ENCODE results near the gene MYO3B. TPM values are rescaled to one million over a fixed set of nuclear protein-coding genes. Genes with fewer than 3 reads are reported as not detected.
A peak's percentile ranks its signal among the peaks of the same experiment; 100 is the strongest.
"Not testable (repeated sequence)": the region's sequence is repeated elsewhere in the genome, so short reads cannot be mapped to it uniquely, and the experiment has no call there.

MYO3B gene
- total RNA-seq, 2 experiments from 2014 or later, result 0.04 to 0.08 TPM

DNA sequence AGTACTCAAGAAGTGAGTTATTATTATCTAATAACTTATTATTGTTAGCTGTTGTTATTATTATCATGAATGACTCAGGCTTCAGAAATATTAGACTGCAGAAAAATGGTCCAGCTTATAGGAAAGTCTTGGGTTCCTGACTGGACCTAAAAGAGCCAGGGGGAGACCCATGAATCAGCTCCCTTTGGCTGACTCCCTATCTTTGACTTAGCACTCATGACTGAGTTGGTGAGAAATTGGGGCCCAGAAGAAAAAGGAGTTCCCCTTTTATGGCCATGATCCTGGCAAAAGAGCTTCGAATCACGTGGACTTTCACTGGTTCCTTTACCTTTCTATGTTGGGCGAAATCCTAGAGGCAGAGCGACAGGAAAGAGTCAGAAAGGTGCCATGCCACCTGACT is 145.8 kb downstream of the MYO3B start:
- Mint-ChIP-seq H3K4me3 (no peak overlapping the region), H3K9me3 (peaks cover 10% of the 10 kb centered on the region), H3K4me1 (no peaks in the 10 kb centered on the region), H3K27me3 (peaks cover 15% of the 10 kb centered on the region), H3K27ac (no peak overlapping the region), H3K36me3 (no peaks in the 10 kb centered on the region)
- DNase-seq, result no peak

DNA sequence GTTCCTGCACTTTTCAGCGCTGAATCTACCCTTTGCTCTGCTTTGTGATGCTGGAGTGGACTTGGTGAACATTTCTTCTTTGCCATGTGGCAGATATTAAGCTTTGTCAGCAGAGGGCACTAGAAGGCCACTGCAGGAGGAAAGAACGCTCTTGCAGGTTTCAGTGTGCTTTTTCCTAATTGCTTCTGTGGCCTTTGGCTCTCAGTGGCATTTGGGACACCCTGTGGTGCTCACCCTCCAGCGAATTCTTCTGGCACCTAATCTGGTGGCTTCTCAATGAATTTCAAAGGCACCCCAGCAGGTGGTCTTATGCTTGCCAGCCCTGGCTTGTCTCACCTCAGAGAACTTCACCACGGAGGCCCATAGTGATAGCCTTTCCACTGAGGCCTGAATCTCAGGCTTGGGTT is 146.7 kb downstream of the MYO3B start:
- Mint-ChIP-seq H3K27ac (no peak overlapping the region), H3K4me3 (no peak overlapping the region)

DNA sequence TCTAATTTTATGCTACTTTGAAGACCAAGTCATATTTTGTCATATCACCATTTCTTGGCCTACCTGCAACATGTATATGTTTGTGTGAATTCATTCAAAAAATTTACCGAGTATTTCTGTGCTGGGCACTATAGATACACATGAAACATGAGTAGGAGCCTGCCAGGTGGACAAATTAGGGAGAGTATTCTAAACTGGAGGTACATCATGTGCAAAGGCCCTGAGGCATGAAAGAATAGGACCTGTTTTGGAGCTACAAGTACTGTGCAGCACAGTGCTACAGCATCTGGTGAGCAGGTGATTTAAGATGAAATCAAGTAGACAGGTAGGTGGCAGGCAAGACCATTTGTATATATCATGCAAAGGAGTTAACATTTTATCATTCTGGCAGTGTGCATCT is 152.9 kb downstream of the MYO3B start:
- Mint-ChIP-seq H3K36me3 (no peaks in the 10 kb centered on the region), H3K27me3 (peaks cover 5% of the 10 kb centered on the region), H3K4me3 (no peak overlapping the region), H3K27ac (no peak overlapping the region), H3K9me3 (no peaks in the 10 kb centered on the region), H3K4me1 (no peaks in the 10 kb centered on the region)
- no peak for DNase-seq

More for the DNA sequence above, 146.7 kb downstream of the MYO3B start:
- H3K4me1 Mint-ChIP-seq, result no peaks in the 10 kb centered on the region
- peak; percentile 37 for DNase-seq
- H3K36me3 Mint-ChIP-seq, result no peaks in the 10 kb centered on the region
- H3K9me3 Mint-ChIP-seq, result peaks cover 4% of the 10 kb centered on the region
- H3K27me3 Mint-ChIP-seq, result peaks cover 14% of the 10 kb centered on the region

DNA sequence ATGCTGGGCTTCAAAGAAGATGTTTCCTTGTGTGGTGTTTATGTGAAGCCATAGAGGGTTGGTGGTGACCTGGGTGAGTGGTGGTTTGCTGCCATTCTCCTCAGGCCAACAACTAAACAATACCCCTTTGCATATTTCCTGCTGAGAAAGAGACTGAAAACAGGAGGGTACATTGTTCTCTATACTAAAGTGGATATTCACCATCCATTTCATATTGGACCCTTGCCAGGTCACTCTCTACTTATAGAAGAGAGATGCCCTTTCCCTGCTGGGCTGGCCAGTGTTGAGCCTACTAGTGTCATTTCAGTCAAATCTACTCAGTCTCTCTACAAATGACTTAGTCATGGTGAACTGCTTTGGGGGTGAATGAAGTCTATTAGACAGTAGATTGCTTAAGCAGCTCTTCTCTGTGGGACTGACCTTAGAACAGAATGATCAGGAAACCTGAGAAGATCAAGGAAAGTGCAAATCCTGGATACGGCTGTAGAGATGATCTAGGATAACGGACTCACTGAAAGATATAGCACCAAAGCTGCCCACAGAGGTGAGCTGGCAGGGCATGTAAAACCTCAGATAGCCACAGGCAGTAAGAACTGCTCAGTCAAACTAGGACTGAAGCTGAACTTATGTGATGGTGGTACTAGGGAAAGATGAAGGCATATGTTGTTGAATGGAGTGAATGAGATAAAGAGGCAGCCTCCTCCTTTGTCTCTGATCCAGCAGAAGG is 154.9 kb downstream of the MYO3B start:
- Mint-ChIP-seq H3K27ac (no peak overlapping the region), H3K27me3 (peaks cover 5% of the 10 kb centered on the region), H3K36me3 (no peaks in the 10 kb centered on the region), H3K4me3 (no peak overlapping the region), H3K9me3 (no peaks in the 10 kb centered on the region), H3K4me1 (no peaks in the 10 kb centered on the region)
- DNase-seq, result no peak

DNA sequence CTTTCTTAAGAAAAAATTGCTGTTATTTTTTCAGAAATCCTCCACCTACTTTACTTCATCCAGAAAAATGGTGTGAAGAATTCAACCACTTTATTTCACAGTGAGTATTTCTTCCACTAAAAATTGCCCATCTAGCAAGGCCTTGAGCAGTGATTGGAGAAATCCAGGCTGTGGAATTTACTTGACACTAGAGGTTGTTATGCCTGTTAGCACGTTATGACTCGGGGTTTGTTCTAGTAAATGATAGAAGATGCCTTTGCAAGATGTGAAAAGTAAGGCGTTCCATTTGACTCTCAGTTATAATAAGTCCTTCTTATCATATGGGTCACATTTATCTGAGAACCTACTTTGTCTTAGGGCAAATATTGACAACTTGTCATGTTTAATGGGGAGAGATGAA is 157.4 kb downstream of the MYO3B start:
- no peak overlapping the region for H3K4me3 Mint-ChIP-seq
- no peaks in the 10 kb centered on the region for H3K36me3 Mint-ChIP-seq
- no peak overlapping the region for H3K27ac Mint-ChIP-seq
- peaks cover 5% of the 10 kb centered on the region for H3K27me3 Mint-ChIP-seq
- DNase-seq, result no peak
- peaks cover 2% of the 10 kb centered on the region for H3K4me1 Mint-ChIP-seq
- H3K9me3 Mint-ChIP-seq, result no peaks in the 10 kb centered on the region

DNA sequence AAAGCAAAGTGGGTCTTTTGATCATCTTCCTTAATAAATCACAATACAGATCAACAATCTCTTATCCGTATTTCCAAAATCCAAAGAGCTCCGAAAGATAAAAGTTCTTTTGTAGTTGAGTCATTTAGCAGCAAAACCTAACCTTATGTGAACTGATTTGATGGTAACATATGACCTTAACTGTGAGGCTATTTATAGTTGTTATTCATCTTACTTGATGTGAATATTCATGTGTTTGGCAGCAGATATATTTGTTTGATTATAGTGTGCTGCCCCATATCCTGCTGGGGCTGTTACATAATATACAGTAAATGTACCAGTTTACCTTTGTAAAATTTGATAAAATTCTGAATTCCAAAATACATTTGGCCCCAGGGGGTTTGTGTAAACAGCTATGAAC is 158.5 kb downstream of the MYO3B start:
- Mint-ChIP-seq H3K9me3 (no peaks in the 10 kb centered on the region), H3K27ac (no peak overlapping the region), H3K4me1 (peaks cover 9% of the 10 kb centered on the region), H3K36me3 (no peaks in the 10 kb centered on the region), H3K27me3 (peaks cover 5% of the 10 kb centered on the region), H3K4me3 (no peak overlapping the region)
- DNase-seq, result no peak

DNA sequence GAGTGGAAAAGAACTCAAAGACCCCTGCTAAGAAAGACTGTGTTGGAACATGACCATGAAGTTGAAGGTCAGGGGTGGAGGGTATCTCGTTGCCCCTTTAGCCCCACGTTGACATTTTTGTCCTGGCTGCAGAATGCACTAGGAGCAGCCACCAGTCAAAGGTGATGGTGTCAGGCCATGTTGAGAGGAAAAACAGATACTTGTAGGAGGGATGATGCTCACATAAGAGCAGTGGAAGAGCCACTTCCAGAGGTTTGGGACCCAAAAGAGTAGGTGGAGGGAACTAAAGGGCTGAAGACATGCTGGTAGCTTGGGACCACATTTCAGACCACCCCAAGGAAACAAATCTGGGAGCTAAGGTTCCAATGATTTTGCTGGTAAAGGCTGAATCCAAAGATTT is 159.0 kb downstream of the MYO3B start:
- H3K27ac Mint-ChIP-seq, result no peak overlapping the region
- DNase-seq, result no peak
- H3K36me3 Mint-ChIP-seq, result no peaks in the 10 kb centered on the region
- H3K4me3 Mint-ChIP-seq, result no peak overlapping the region
- H3K9me3 Mint-ChIP-seq, result no peaks in the 10 kb centered on the region
- H3K4me1 Mint-ChIP-seq, result peaks cover 10% of the 10 kb centered on the region
- peaks cover 5% of the 10 kb centered on the region for H3K27me3 Mint-ChIP-seq

DNA sequence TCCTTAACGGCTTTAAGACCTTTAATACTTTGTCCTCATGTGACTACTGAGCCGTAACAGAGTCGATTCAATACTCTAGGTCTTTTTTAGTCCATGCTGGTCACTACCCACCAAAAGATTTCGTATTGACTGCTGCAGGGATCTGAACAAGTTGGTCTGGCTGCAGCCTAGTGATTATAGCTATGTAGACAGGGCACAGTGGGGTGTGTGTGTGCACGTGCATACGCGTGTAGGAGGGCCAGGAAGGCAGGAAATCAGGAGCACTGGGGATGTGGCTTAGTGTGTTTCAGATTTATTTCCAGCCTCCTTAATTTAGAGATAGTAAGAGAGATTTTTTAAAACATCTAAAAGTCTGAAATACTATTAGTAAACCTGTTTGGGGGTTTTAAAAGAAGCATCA is 161.4 kb downstream of the MYO3B start:
- Mint-ChIP-seq H3K4me3 (no peak overlapping the region), H3K27me3 (no peaks in the 10 kb centered on the region), H3K36me3 (no peaks in the 10 kb centered on the region), H3K4me1 (peaks cover 14% of the 10 kb centered on the region), H3K27ac (no peak overlapping the region), H3K9me3 (no peaks in the 10 kb centered on the region)
- no peak for DNase-seq

DNA sequence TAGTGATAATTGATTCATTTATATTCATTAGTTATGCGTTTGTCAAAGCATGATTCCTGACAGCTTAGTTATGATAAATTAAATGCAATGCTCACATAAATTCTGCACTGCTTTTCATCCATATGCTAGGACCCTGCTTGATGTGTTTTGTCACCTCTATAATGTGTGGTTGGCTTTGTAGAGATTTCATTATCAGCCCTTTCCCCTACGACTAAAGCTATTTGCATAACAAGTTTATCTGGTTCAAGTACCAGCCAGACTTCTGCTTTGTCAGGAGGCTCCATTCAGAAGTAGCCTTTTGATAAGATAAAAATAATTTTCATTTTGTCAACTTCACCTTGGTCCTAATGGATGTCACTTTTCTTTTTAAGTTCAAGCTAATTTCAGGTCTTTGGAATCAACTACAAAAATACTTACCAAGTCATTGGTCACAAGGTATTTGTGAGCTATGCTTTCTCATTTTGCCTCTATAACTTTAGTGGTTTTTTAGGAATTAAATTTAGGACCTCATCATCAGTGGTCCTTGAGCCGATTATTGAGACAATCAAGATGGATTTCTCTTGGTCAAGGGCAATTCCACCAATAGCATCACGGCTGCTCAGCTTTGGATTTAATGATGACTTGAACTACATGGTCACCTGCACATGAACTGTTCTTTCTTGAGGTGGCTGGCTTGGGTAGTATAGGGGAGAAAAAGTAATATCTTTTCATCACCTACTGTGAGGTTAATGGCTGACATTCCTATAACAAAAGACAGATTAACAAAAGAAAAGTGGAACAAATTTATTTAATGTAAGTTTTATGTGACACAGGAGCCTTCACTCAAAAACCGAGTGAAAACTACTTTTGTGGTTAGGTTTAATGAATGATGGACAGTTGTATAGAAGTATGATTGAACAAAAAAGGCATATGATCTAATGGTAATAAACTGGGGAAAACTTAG is 162.1 kb downstream of the MYO3B start:
- no peak for DNase-seq
- Mint-ChIP-seq H3K36me3 (no peaks in the 10 kb centered on the region), H3K27me3 (no peaks in the 10 kb centered on the region), H3K4me1 (peaks cover 14% of the 10 kb centered on the region), H3K27ac (no peak overlapping the region), H3K9me3 (no peaks in the 10 kb centered on the region), H3K4me3 (no peak overlapping the region)

DNA sequence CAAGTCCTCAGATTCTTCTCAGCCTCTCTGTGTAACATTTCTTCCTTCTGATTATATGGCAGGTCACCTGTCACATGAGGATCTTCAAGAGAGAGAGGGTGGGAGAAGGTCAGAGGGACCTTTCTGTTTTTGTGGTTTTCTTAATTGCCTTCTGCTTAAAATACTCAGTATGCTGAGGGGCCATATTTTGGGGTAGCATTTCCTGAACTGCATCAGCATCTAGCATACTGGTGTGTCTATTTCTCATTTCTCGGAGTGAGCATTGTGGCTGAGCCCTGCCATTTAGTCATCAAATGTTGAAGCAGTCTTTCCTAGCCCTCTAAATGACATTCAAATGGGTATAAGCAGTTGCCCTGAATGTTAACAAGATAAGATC is 162.7 kb downstream of the MYO3B start:
- Mint-ChIP-seq H3K4me3 (no peak overlapping the region), H3K36me3 (no peaks in the 10 kb centered on the region), H3K9me3 (no peaks in the 10 kb centered on the region), H3K4me1 (peaks cover 14% of the 10 kb centered on the region), H3K27ac (no peak overlapping the region), H3K27me3 (no peaks in the 10 kb centered on the region)
- DNase-seq, result no peak

DNA sequence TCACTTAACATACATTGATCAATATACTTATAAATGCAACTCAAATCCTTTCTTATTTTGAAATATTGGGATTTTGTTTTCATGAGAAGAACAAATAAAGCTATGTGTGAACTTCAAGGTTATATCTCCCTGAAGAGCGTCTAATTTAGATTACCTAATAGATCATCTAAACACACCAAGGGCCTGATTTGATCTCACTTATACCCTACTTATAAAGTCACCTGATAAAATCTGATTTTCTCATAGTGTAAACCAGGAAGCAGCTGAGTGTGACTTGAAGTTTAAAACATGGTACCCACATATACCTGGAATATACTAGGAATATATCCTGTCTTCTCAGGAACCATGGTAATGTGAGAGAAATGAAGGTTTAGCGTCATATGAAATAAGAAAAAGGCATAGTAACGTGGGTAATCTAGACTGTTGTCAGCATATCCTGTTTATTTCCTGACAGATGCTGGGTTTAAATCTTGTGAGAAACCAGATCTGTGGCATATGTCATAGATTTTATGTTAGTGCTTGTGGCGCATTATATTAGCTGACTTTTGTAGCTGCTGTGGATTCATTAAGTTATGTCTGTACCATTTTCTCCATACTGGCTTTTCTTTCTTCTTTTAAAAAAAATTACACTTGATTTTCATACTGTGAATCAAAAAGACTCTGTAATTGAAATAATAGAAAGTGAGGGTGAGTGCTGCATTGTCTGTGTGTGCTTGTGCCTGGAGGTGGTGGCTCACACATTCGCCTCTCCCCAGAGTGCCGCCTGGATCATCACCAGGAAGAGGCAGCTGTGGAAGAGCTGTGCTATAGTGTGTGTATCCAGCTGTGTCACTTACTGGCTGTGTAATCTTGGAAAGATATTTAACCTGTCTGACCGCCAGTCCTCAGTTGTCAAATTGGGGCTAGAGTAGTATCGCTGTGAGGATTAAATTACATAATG is 164.0 kb downstream of the MYO3B start:
- H3K36me3 Mint-ChIP-seq, result no peaks in the 10 kb centered on the region
- DNase-seq, result no peak
- peaks cover 14% of the 10 kb centered on the region for H3K4me1 Mint-ChIP-seq
- H3K27me3 Mint-ChIP-seq, result no peaks in the 10 kb centered on the region
- H3K9me3 Mint-ChIP-seq, result no peaks in the 10 kb centered on the region
- no peak overlapping the region for H3K4me3 Mint-ChIP-seq
- no peak overlapping the region for H3K27ac Mint-ChIP-seq

DNA sequence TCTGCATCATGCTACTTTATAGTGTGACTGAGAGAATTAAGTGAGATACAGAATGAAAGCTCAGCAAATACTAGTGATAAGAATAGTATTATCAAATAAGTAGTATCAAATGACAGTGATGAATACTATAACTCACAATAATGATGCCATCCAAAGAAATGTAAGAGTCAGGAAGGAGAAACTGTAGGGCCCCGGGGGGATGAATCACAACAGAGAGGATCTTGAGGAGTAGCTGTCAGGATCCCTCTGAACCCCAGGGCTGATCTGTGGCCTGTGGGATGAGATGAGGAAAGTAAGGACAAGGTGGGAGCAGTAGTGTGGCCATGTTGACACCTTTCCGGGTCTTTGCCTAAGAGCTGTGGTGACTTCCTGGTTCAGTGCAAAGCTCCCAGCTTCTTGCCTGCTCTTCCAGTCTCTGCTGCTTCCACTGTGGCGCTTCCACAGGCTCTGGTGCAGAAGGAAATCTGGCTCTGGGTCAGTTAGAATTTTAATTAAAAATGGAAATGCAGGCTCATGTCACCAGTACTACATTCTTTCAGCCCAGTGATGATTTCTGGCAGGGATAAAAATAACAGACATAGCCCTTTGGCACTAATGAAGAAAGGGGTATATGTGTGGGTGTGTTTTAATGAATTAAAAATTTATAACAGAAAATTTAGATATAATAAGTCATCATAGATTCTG is 166.9 kb downstream of the MYO3B start:
- no peak overlapping the region for H3K4me3 Mint-ChIP-seq
- H3K27me3 Mint-ChIP-seq, result no peaks in the 10 kb centered on the region
- peaks cover 14% of the 10 kb centered on the region for H3K4me1 Mint-ChIP-seq
- no peak for DNase-seq
- no peaks in the 10 kb centered on the region for H3K36me3 Mint-ChIP-seq
- H3K27ac Mint-ChIP-seq, result no peak overlapping the region
- no peaks in the 10 kb centered on the region for H3K9me3 Mint-ChIP-seq

DNA sequence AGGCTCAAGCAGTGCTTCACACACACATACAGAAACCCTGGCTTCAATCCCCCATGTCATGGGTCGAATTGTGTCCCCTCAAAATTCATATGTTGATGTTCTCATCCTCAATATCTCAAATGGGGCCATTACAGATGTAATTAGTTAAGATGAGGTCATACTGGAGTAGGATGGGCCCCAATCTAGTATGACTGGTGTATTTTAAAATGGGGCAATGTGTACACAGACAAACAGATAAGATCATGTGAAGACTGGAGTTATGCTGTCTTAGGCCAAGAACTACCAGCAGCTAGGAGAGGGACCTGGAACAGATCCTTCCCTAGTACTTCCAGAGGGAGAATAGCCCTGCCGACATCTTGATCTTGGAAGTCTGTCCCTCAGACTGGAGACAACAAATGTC is 167.7 kb downstream of the MYO3B start:
- H3K27me3 Mint-ChIP-seq, result no peaks in the 10 kb centered on the region
- no peak for DNase-seq
- H3K27ac Mint-ChIP-seq, result no peak overlapping the region
- H3K4me3 Mint-ChIP-seq, result no peak overlapping the region
- H3K36me3 Mint-ChIP-seq, result no peaks in the 10 kb centered on the region
- H3K9me3 Mint-ChIP-seq, result no peaks in the 10 kb centered on the region
- H3K4me1 Mint-ChIP-seq, result peaks cover 9% of the 10 kb centered on the region

DNA sequence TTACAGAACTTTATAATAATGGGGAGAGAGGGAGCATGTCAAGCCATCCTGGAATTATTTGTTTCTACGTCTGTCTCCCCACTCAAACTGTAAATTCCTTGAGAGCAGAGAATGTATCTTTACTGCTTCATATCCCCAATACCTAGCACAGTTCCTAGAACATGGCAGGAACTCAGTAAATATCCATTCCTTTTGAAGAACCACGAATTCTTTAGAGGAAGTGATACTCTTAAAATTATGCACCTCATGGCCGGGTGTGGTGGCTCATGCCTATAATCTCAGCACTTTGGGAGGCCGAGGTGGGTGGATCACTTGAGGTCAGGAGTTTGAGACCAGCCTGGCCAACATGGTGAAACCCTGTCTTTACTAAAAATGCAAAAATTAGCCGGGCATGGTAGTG is 171.3 kb downstream of the MYO3B start:
- H3K36me3 Mint-ChIP-seq, H3K4me3 Mint-ChIP-seq, H3K27ac Mint-ChIP-seq, DNase-seq, H3K27me3 Mint-ChIP-seq, H3K4me1 Mint-ChIP-seq, H3K9me3 Mint-ChIP-seq: not testable (repeated sequence)

Measured in activated naive CD8-positive, alpha-beta T cell treated with anti-CD3 and anti-CD28 coated beads for 36 hours (primary cell).